ENCODE results near the gene GAL3ST3.

- no peak for TF ChIP-seq CTCF (conservative IDR thresholded peaks at IDR 0.05 in 1 of 2, IDR thresholded peaks at IDR 0.05 in 1 of 2; ENCODE audit: extremely low read depth in 1 of 2, insufficient read depth in 1 of 2, low read depth in 1 of 2, low read length in 2 of 2)
- no peak for TF ChIP-seq EZH2 (IDR thresholded peaks at IDR 0.05; ENCODE audit: borderline replicate concordance, low read length)
Measured at GRCh38 chr11:66014804-66015453, 34.0 kb downstream of the GAL3ST3 start.

Data from mammary epithelial cell (primary cell).